Gastrocnemius medialis (tissue), 4 donors: Measurements from ENCODE around the gene NCS1. TPM values are rescaled to one million over a fixed set of nuclear protein-coding genes. Genes with fewer than 3 reads are reported as not detected.

Experiments used
- ATAC-seq, 2 donors: fragments of 150-250 bp; one replicate each; pipeline ENCODE4 v1.9.1; 2016
- DNase-seq, 2 donors: peaks; one replicate each; pipeline ENCODE4 v3.0.0-alpha.2; 2019
- H3K27ac ChIP-seq, 4 donors: fragments of 200-600 bp; sonication (generic); 1 replicate in 1 of 4; 2 replicates in 3 of 4; pipeline ENCODE4 v1.5.1; 2016 to 2018; ENCODE audit warnings: mild to moderate bottlenecking in 2 of 4, moderate library complexity in 1 of 4
- H3K27me3 ChIP-seq, 3 donors: fragments of 200-600 bp; sonication (generic) in 2 of 3; 1 replicate in 1 of 3; 2 replicates in 2 of 3; pipeline versions ENCODE4 v1.5.1 to v1.6.0; 2016 to 2019; ENCODE audit warnings: mild to moderate bottlenecking in 1 of 3, moderate library complexity in 1 of 3
- H3K36me3 ChIP-seq, 2 donors: fragments of 200-600 bp; sonication (generic) in 1 of 2; one replicate each; pipeline ENCODE4 v1.5.1; 2017 to 2018
- H3K4me1 ChIP-seq, 2 donors: fragments of 200-600 bp; sonication (generic) in 1 of 2; one replicate each; pipeline ENCODE4 v1.5.1; 2016 to 2017; ENCODE audit warnings: mild to moderate bottlenecking in 2 of 2
- H3K4me3 ChIP-seq, 4 donors: fragments of 200-600 bp; sonication (generic) in 3 of 4; 1 replicate in 1 of 4; 2 replicates in 3 of 4; pipeline ENCODE4 v1.5.1; 2016 to 2019; ENCODE audit warnings: mild to moderate bottlenecking in 2 of 4
- H3K9me3 ChIP-seq, 3 donors: fragments of 200-600 bp; sonication (generic) in 2 of 3; 1 replicate in 1 of 3; 2 replicates in 2 of 3; pipeline ENCODE4 v1.5.1; 2016 to 2019
- POLR2A ChIP-seq, 2 donors: fragments of 450-650 bp; IDR thresholded peaks; one replicate each; pipeline ENCODE4 v1.6.1; 2017; ENCODE audit warnings: antibody characterized with exemption in 2 of 2, mild to moderate bottlenecking in 2 of 2, moderate library complexity in 2 of 2
- in situ Hi-C, 4 donors: fragments of 200-750 bp; cut with MboI; loops; one replicate each; pipeline versions ENCODE4 v1.15.0 to v1.8.0; 2017; ENCODE audit warnings: low sequenced_read_pairs in 4 of 4
- intact Hi-C: fragments of 100-400 bp; cut with DNase I; formaldehyde crosslinking; loops from one replicate; pipeline ENCODE4 v1.15.1; 2023; ENCODE audit warnings: low total_unique reads
- total RNA-seq, 4 donors: library from RNA; depleted of rRNA; stranded (reverse); fragments of >200 nt; gene quantifications; one replicate each; pipeline versions ENCODE4 v1.1.0 to v1.2.3, GENCODE V29; 2016
- TF ChIP-seq, protein P1 (sequence below), 5 experiments: fragments of 450-650 bp in 3 of 5; fragments of 200-600 bp in 2 of 5; sonication (generic) in 2 of 5; IDR thresholded peaks in 4 of 5; conservative IDR thresholded peaks in 1 of 5; 1 replicate in 4 of 5; 2 replicates in 1 of 5; pipeline ENCODE4 v1.5.1; 2016 to 2019; ENCODE audit warnings: antibody characterized with exemption in 5 of 5, mild to moderate bottlenecking in 3 of 5, moderate library complexity in 3 of 5

The NCS1 gene
- total RNA-seq, 4 donors from 2014 or later, result 2.1 to 4.6 (median 2.5) TPM

DNA sequence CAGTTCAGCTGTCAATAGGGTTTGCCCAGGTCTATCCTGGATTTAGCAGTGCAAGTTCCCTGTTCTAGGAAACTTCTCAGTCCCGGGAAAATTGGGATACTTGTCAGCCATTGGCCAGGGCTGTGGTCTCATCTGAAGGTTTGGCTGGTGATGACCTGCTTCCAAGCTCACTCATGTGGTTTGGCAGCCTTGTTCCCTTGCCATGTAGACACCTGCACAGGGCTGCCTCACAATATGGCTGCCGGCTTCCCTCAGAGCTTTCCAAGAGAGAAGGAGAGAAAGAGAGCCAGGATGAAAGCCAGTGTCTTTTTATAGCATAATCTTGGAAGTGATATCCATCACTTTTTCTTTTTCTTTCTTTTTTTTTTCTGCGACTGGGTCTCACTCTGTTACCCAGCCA, 55.6 kb downstream of the NCS1 start:
- intact Hi-C loops, result no loop called here
- ATAC-seq (no peak), DNase-seq (no peak)
- H3K4me3 ChIP-seq, result no peak overlapping the region
- no peak for TF ChIP-seq POLR2A (IDR thresholded peaks at IDR 0.05)
- TF ChIP-seq, protein P1, sequence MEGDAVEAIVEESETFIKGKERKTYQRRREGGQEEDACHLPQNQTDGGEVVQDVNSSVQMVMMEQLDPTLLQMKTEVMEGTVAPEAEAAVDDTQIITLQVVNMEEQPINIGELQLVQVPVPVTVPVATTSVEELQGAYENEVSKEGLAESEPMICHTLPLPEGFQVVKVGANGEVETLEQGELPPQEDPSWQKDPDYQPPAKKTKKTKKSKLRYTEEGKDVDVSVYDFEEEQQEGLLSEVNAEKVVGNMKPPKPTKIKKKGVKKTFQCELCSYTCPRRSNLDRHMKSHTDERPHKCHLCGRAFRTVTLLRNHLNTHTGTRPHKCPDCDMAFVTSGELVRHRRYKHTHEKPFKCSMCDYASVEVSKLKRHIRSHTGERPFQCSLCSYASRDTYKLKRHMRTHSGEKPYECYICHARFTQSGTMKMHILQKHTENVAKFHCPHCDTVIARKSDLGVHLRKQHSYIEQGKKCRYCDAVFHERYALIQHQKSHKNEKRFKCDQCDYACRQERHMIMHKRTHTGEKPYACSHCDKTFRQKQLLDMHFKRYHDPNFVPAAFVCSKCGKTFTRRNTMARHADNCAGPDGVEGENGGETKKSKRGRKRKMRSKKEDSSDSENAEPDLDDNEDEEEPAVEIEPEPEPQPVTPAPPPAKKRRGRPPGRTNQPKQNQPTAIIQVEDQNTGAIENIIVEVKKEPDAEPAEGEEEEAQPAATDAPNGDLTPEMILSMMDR (IDR thresholded peaks at IDR 0.05 in 4 of 5, conservative IDR thresholded peaks at IDR 0.05 in 1 of 5), result no peak
- no peaks in the 10 kb centered on the region for H3K4me1 ChIP-seq
- in situ Hi-C loops, result loop anchor here (25.0 kb wide), 1 partner anchor 341 kb away; no protein-coding TSS in a partner anchor
- H3K36me3 ChIP-seq, result no peaks in the 10 kb centered on the region
- no peaks in the 10 kb centered on the region for H3K27me3 ChIP-seq
- no peak overlapping the region for H3K27ac ChIP-seq
- H3K9me3 ChIP-seq, result peaks cover 0 to 7% (median 0%) of the 10 kb centered on the region in 3 donors

DNA sequence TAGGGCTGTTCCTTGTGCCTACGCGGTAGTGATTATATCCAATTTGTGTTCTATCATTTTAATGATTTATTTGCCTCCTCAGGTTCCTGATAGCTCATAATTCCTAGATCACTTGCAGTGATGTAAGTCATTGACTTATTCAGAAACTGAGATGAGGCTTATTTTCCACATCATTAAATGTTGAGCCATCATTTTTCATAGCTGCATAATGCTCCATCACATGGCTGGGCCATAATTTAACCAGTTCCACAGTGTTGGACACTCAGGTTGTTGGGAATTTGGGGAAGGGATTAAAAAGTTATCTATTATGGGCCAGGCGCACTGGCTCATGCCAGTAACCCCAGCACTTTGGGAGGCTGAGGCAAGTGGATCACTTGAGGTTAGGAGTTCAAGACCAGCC, 57.6 kb downstream of the NCS1 start:
- no peak for TF ChIP-seq POLR2A (IDR thresholded peaks at IDR 0.05)
- TF ChIP-seq, protein P1 (IDR thresholded peaks at IDR 0.05 in 4 of 5, conservative IDR thresholded peaks at IDR 0.05 in 1 of 5), result no peak
- ATAC-seq, result no peak
- DNase-seq, result no peak
- Histone ChIP-seq H3K36me3 (no peaks in the 10 kb centered on the region), H3K9me3 (peaks cover 0 to 7% (median 0%) of the 10 kb centered on the region in 3 donors), H3K27ac (no peak overlapping the region), H3K4me1 (no peaks in the 10 kb centered on the region), H3K4me3 (no peak overlapping the region), H3K27me3 (no peaks in the 10 kb centered on the region)
- in situ Hi-C loops, result loop anchor here (5.0 to 25.0 kb wide), 3 partner anchors 125 to 342 kb away; no protein-coding TSS in a partner anchor
- intact Hi-C loops, result no loop called here

GRCh38 chr9:130230631-130231030, 58.4 kb downstream of the NCS1 start:
- in situ Hi-C loops (loop anchor here (5.0 to 25.0 kb wide), 3 partner anchors 126 to 343 kb away; no protein-coding TSS in a partner anchor), intact Hi-C loops (no loop called here)
- no peak for DNase-seq
- no peak for ATAC-seq
- no peak overlapping the region for H3K27ac ChIP-seq
- no peaks in the 10 kb centered on the region for H3K36me3 ChIP-seq
- no peaks in the 10 kb centered on the region for H3K4me1 ChIP-seq
- no peaks in the 10 kb centered on the region for H3K27me3 ChIP-seq
- H3K9me3 ChIP-seq, result peaks cover 0 to 7% (median 0%) of the 10 kb centered on the region in 3 donors
- TF ChIP-seq, protein P1 (IDR thresholded peaks at IDR 0.05 in 4 of 5, conservative IDR thresholded peaks at IDR 0.05 in 1 of 5), result no peak
- TF ChIP-seq POLR2A (IDR thresholded peaks at IDR 0.05), result no peak
- no peak overlapping the region for H3K4me3 ChIP-seq

DNA sequence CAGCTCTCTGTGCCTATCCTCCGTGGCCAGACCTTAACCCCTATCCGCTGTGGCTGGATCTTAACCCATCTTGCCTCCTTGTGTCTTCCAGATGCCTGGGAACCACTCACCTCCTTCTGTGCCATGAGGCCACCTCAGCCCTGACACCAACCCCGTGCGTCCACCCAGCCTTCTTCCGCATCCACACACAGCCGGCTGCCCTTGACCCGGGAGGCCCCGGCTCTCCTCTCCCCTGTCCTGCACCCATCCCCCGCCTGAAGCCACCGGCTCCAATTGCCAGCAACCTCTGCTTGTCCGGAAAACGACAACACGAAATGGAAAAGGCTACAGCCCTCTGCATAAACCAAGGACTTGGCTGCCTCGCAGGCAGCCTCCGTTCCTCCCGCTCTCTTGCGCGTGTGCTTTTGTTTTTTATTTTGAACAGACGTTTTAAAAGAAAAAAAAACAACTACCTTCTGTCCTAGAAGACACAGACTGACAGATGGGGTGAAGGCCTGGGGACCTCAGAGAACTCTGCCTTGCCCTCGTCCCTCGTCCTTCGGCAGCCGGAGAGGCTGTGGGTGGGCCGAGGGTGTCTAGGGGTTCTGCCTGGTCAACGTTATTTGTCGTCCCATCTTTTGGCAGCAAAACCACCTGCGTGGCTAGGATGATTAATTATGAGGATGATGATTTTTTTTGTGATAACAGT, 60.8 kb downstream of the NCS1 start:
- no peaks in the 10 kb centered on the region for H3K27me3 ChIP-seq
- in situ Hi-C loops (loop anchor here (5.0 to 25.0 kb wide), 3 partner anchors 128 to 346 kb away; no protein-coding TSS in a partner anchor), intact Hi-C loops (no loop called here)
- H3K9me3 ChIP-seq, result peaks cover 0 to under 1% (median 0%) of the 10 kb centered on the region in 3 donors
- no peak for DNase-seq
- H3K27ac ChIP-seq, result no peak overlapping the region
- no peaks in the 10 kb centered on the region for H3K4me1 ChIP-seq
- no peak for ATAC-seq
- H3K36me3 ChIP-seq, result no peaks in the 10 kb centered on the region
- H3K4me3 ChIP-seq, result no peak overlapping the region
- TF ChIP-seq, protein P1 (IDR thresholded peaks at IDR 0.05 in 4 of 5, conservative IDR thresholded peaks at IDR 0.05 in 1 of 5), result no peak
- no peak for TF ChIP-seq POLR2A (IDR thresholded peaks at IDR 0.05)
